K562 (cell line): Measurements from ENCODE around the gene TNF. TPM values are rescaled to one million over a fixed set of nuclear protein-coding genes. Genes with fewer than 3 reads are reported as not detected.

ENCODE experiments used
- ARID4B ChIP-seq: sonication (generic); formaldehyde crosslinking; IDR thresholded peaks from 2 replicates; pipeline ENCODE4 v1.8.0; 2022; ENCODE audit warnings: mild to moderate bottlenecking, missing genetic modification reagents
- CCNT2 ChIP-seq: IDR thresholded peaks from 2 replicates; pipeline ENCODE4 v1.6.1; 2011; ENCODE audit warnings: borderline replicate concordance, low read depth, mild to moderate bottlenecking, moderate library complexity, mixed read lengths, low read length; ENCODE audit not compliant: insufficient read length; ENCODE audit errors: extremely low read depth
- CREB1 ChIP-seq, 2 experiments: sonication (generic) in 1 of 2; formaldehyde crosslinking in 1 of 2; IDR thresholded peaks; 2 replicates each; pipeline versions ENCODE4 v1.6.1 to v1.8.0; 2012 to 2022; ENCODE audit warnings: inconsistent platforms in 1 of 2, mild to moderate bottlenecking in 1 of 2, missing genetic modification reagents in 1 of 2, moderate library complexity in 1 of 2
- CTBP1 ChIP-seq: fragments of 450-650 bp; IDR thresholded peaks from 2 replicates; pipeline ENCODE4 v1.6.1; 2016; ENCODE audit warnings: borderline replicate concordance
- HMG20A ChIP-seq: fragments of 450-650 bp; formaldehyde crosslinking; conservative IDR thresholded peaks from 2 replicates; pipeline ENCODE4 v1.4.0; 2020; ENCODE audit warnings: mild to moderate bottlenecking, mixed read lengths
- MLLT1 ChIP-seq, 2 experiments: fragments of 450-650 bp; IDR thresholded peaks; 2 replicates each; pipeline ENCODE4 v1.6.1; 2016
- NCOA4 ChIP-seq: fragments of 450-650 bp; IDR thresholded peaks from 2 replicates; pipeline ENCODE4 v1.6.1; 2018; ENCODE audit warnings: mild to moderate bottlenecking; ENCODE audit not compliant: partially characterized antibody
- NCOR1 ChIP-seq: fragments of 450-650 bp; IDR thresholded peaks from 2 replicates; pipeline ENCODE4 v1.6.1; 2016; ENCODE audit warnings: mild to moderate bottlenecking, moderate library complexity
- NFIC ChIP-seq: fragments of 450-650 bp; IDR thresholded peaks from 2 replicates; pipeline ENCODE4 v1.6.1; 2017; ENCODE audit warnings: mild to moderate bottlenecking, inconsistent platforms
- PML ChIP-seq: IDR thresholded peaks from 2 replicates; pipeline ENCODE4 v1.6.1; 2012; ENCODE audit warnings: low read length, inconsistent platforms
- POLR3A ChIP-seq: IDR thresholded peaks from 2 replicates; pipeline ENCODE4 v1.6.1; 2011; ENCODE audit warnings: borderline replicate concordance, mild to moderate bottlenecking, moderate library complexity; ENCODE audit not compliant: insufficient read length, insufficient read depth; ENCODE audit errors: extremely low read depth
- RAD21 ChIP-seq, 2 experiments: fragments of 250-450 bp in 1 of 2; fragments of 450-650 bp in 1 of 2; sonication (Bioruptor Pico) in 1 of 2; formaldehyde crosslinking in 1 of 2; IDR thresholded peaks in 1 of 2; conservative IDR thresholded peaks in 1 of 2; 2 replicates each; pipeline versions ENCODE4 v1.4.0 to v1.8.0; 2020 to 2022; ENCODE audit warnings: mild to moderate bottlenecking in 2 of 2, moderate library complexity in 1 of 2
- SMARCC2 ChIP-seq: fragments of 450-650 bp; IDR thresholded peaks from 2 replicates; pipeline ENCODE4 v1.6.1; 2017; ENCODE audit warnings: antibody characterized with exemption, moderate library complexity, mild to moderate bottlenecking, low read depth
- SP1 ChIP-seq: sonication (generic); formaldehyde crosslinking; IDR thresholded peaks from 2 replicates; pipeline ENCODE4 v1.8.1; 2022; ENCODE audit warnings: mild to moderate bottlenecking, missing genetic modification reagents
- TFAP4 ChIP-seq: sonication (generic); formaldehyde crosslinking; IDR thresholded peaks from 2 replicates; pipeline ENCODE4 v1.8.0; 2022; ENCODE audit warnings: missing genetic modification reagents, mild to moderate bottlenecking, moderate library complexity, borderline replicate concordance
- ZNF395 ChIP-seq: fragments of 200-800 bp; sonication (Bioruptor generic); IDR thresholded peaks from 2 replicates; pipeline ENCODE4 v1.6.1; 2017; ENCODE audit warnings: missing genetic modification characterization, missing compliant biosample characterization
- polyA plus RNA-seq, 8 experiments: library from polyadenylated mRNA; depleted of rRNA in 4 of 8; stranded (reverse) in 5 of 8; unstranded in 3 of 8; fragments of >200 nt; fragmentation: Nextera tagmentation in 2 of 8; fragmentation: Illumina TruSeq in 1 of 8; extraction: Ambion mirVana in 2 of 8; extraction: Trizol in 1 of 8; gene quantifications; 2 replicates each; pipeline versions ENCODE4 v1.2.1 to v1.2.3, GENCODE V29; 2011 to 2014; ENCODE audit warnings: inconsistent platforms in 1 of 8, missing spikeins in 1 of 8
- total RNA-seq, 7 experiments: library from RNA; depleted of rRNA in 6 of 7; stranded (reverse); fragments of >200 nt in 6 of 7; fragmentation: Illumina TruSeq in 2 of 7; extraction: Trizol in 2 of 7; gene quantifications; 2 replicates each; pipeline versions ENCODE4 v1.2.1 to v1.2.3, GENCODE V29; 2011 to 2021; ENCODE audit warnings: low replicate concordance in 1 of 7

TNF gene
- total and polyA plus RNA-seq, 9 of the 15 experiments (the other 6 are each of a cell fraction or from before 2014, with no cell fraction given): 0.08 to 0.40 TPM; not detected in 7

- TF ChIP-seq CTBP1: peak; percentile 71
- TF ChIP-seq MLLT1 (IDR thresholded peaks at IDR 0.05): peak; percentile 71 to 94; a peak in 3 of 4 replicates
- TF ChIP-seq PML: peak; percentile 75
- TF ChIP-seq SP1 (CRISPR knock-in tag): peak; percentile 99
- TF ChIP-seq ZNF395 (CRISPR knock-in tag): no peak
- peak; percentile 94 for TF ChIP-seq TFAP4 (CRISPR knock-in tag)
- peak; percentile 74 for TF ChIP-seq NFIC
- TF ChIP-seq POLR3A: no peak
- TF ChIP-seq ARID4B (CRISPR knock-in tag): no peak
- TF ChIP-seq NCOR1: no peak; the same call in 1 of the 2 replicates
- no peak for TF ChIP-seq HMG20A (CRISPR knock-in tag)
- peak; percentile 55 for TF ChIP-seq NCOA4
- TF ChIP-seq CCNT2: no peak
- peak in 1 of 2 experiments; percentile 14; a peak in 1 of 4 replicates for TF ChIP-seq RAD21 (CRISPR knock-in tag; conservative IDR thresholded peaks at IDR 0.05 in 1 of 2, IDR thresholded peaks at IDR 0.05 in 1 of 2)
- peak; percentile 25; the same call in 1 of the 2 replicates for TF ChIP-seq SMARCC2
- peak; percentile 91 for TF ChIP-seq CREB1 (IDR thresholded peaks at IDR 0.05)
- TF ChIP-seq CREB1 (CRISPR knock-in tag; IDR thresholded peaks at IDR 0.05): peak; percentile 71
These were observed 28.2 kb upstream of the TNF start, which contains the start of gene NFKBIL1 (continued) for GRCh38 chr6:31546958-31547726.
